HEK293 (cell line): Measurements from ENCODE around the gene FAM193A.

ENCODE experiments used
- CTCF ChIA-PET: fragments of 350-600 bp; formaldehyde crosslinking; extraction: SDS; loops from one replicate; lab custom pipeline; 2021; ENCODE audit warnings: antibody characterized with exemption; lab: Yijun Ruan, JAX
- POLR2A ChIA-PET: fragments of 300-600 bp; formaldehyde crosslinking; extraction: SDS; loops from one replicate; lab custom pipeline; 2020; ENCODE audit warnings: antibody characterized with exemption, inconsistent platforms; lab: Yijun Ruan, JAX
- H3K27ac ChIP-seq: fragments of 200-500 bp; sonication (Bioruptor generic); 2 replicates; pipeline ENCODE4 v1.5.1; 2014; ENCODE audit warnings: low read depth, low read length, control low read depth, inconsistent platforms; ENCODE audit errors: extremely low read depth
- H3K36me3 ChIP-seq, 2 experiments: fragments of 200-500 bp in 1 of 2; sonication (Bioruptor generic) in 1 of 2; 1 replicate in 1 of 2; 2 replicates in 1 of 2; pipeline ENCODE4 v1.5.1; 2014 to 2017; ENCODE audit warnings: inconsistent platforms in 2 of 2, low read length in 2 of 2; ENCODE audit not compliant: control insufficient read depth in 2 of 2, insufficient read depth in 1 of 2
- H3K4me1 ChIP-seq: fragments of 200-500 bp; sonication (Bioruptor generic); 2 replicates; pipeline ENCODE4 v1.5.1; 2014; ENCODE audit warnings: mild to moderate bottlenecking, low read length, inconsistent platforms; ENCODE audit not compliant: control insufficient read depth, insufficient read depth
- H3K4me3 ChIP-seq: 2 replicates; pipeline ENCODE4 v1.5.1; 2011; ENCODE audit warnings: low read depth, mild to moderate bottlenecking, control low read depth, low read length, moderate library complexity
- H3K9me3 ChIP-seq: fragments of 200-500 bp; sonication (Bioruptor generic); 2 replicates; pipeline ENCODE4 v1.5.1; 2014; ENCODE audit warnings: low read depth, low read length, inconsistent platforms; ENCODE audit not compliant: control insufficient read depth, insufficient read depth
- CTCF ChIP-seq: fragments of 450-650 bp; formaldehyde crosslinking; IDR thresholded peaks from 2 replicates; pipeline ENCODE4 v1.5.1; 2016; ENCODE audit warnings: missing biosample characterization, missing genetic modification characterization
- EGR2 ChIP-seq: fragments of 450-650 bp; formaldehyde crosslinking; IDR thresholded peaks from 2 replicates; pipeline ENCODE4 v1.5.1; 2016; ENCODE audit warnings: low read depth, missing biosample characterization, missing genetic modification characterization
- KLF8 ChIP-seq: fragments of 450-650 bp; formaldehyde crosslinking; IDR thresholded peaks from 2 replicates; pipeline ENCODE4 v1.5.1; 2016; ENCODE audit warnings: missing biosample characterization, missing genetic modification characterization
- MYNN ChIP-seq: fragments of 450-650 bp; formaldehyde crosslinking; IDR thresholded peaks from 2 replicates; pipeline ENCODE4 v1.5.1; 2016; ENCODE audit warnings: missing biosample characterization, missing genetic modification characterization, borderline replicate concordance
- PBX3 ChIP-seq: sonication (generic); formaldehyde crosslinking; IDR thresholded peaks from 2 replicates; pipeline ENCODE4 v1.8.1; 2022; ENCODE audit warnings: mild to moderate bottlenecking, moderate library complexity, missing genetic modification reagents
- PRDM1 ChIP-seq: fragments of 450-650 bp; formaldehyde crosslinking; IDR thresholded peaks from 2 replicates; pipeline ENCODE4; 2016; ENCODE audit warnings: missing biosample characterization, missing genetic modification characterization
- SCRT1 ChIP-seq: fragments of 450-650 bp; formaldehyde crosslinking; IDR thresholded peaks from 2 replicates; pipeline ENCODE4 v1.5.1; 2016; ENCODE audit warnings: missing biosample characterization, missing genetic modification characterization, borderline replicate concordance
- SETDB1 ChIP-seq: IDR thresholded peaks from one replicate; pipeline ENCODE4 v1.6.1; 2017; ENCODE audit warnings: mild to moderate bottlenecking, low read length, moderate library complexity, mixed read lengths; ENCODE audit not compliant: insufficient read length
- SP2 ChIP-seq: fragments of 450-650 bp; formaldehyde crosslinking; IDR thresholded peaks from 2 replicates; pipeline ENCODE4 v1.5.1; 2016; ENCODE audit warnings: missing biosample characterization, missing genetic modification characterization
- ZEB2 ChIP-seq: fragments of 450-650 bp; formaldehyde crosslinking; IDR thresholded peaks from 2 replicates; pipeline ENCODE4 v1.5.1; 2016; ENCODE audit warnings: missing biosample characterization, missing genetic modification characterization
- ZFP3 ChIP-seq: fragments of 450-650 bp; formaldehyde crosslinking; IDR thresholded peaks from 2 replicates; pipeline ENCODE4 v1.5.1; 2016; ENCODE audit warnings: low read depth, missing biosample characterization, missing genetic modification characterization
- ZFP37 ChIP-seq: fragments of 450-650 bp; formaldehyde crosslinking; IDR thresholded peaks from 2 replicates; pipeline ENCODE4 v1.5.1; 2016; ENCODE audit warnings: missing biosample characterization, missing genetic modification characterization
- ZFP41 ChIP-seq: fragments of 450-650 bp; formaldehyde crosslinking; IDR thresholded peaks from 2 replicates; pipeline ENCODE4 v1.5.1; 2016; ENCODE audit warnings: missing biosample characterization, missing genetic modification characterization, borderline replicate concordance
- ZNF132 ChIP-seq: fragments of 450-650 bp; formaldehyde crosslinking; IDR thresholded peaks from 2 replicates; pipeline ENCODE4 v1.5.1; 2017; ENCODE audit warnings: missing biosample characterization, missing genetic modification characterization, borderline replicate concordance
- ZNF175 ChIP-seq: fragments of 450-650 bp; formaldehyde crosslinking; IDR thresholded peaks from 2 replicates; pipeline ENCODE4 v1.5.1; 2016; ENCODE audit warnings: missing biosample characterization, missing genetic modification characterization
- ZNF221 ChIP-seq: fragments of 450-650 bp; formaldehyde crosslinking; IDR thresholded peaks from 2 replicates; pipeline ENCODE4 v1.5.1; 2017; ENCODE audit warnings: missing biosample characterization, missing genetic modification characterization, borderline replicate concordance
- ZNF501 ChIP-seq: fragments of 450-650 bp; formaldehyde crosslinking; IDR thresholded peaks from 2 replicates; pipeline ENCODE4 v1.5.1; 2016; ENCODE audit warnings: missing biosample characterization, missing genetic modification characterization
- ZNF558 ChIP-seq: fragments of 450-650 bp; formaldehyde crosslinking; IDR thresholded peaks from 2 replicates; pipeline ENCODE4 v1.5.1; 2016; ENCODE audit warnings: missing biosample characterization, missing genetic modification characterization
- ZNF626 ChIP-seq: fragments of 450-650 bp; sonication (Bioruptor Pico); formaldehyde crosslinking; IDR thresholded peaks from 2 replicates; pipeline ENCODE4 v1.5.1; 2018; ENCODE audit warnings: missing biosample characterization, missing genetic modification characterization, inconsistent platforms
- ZNF677 ChIP-seq: fragments of 450-650 bp; IDR thresholded peaks from 2 replicates; pipeline ENCODE4 v1.5.0; 2018; ENCODE audit warnings: missing biosample characterization, mild to moderate bottlenecking, missing genetic modification characterization, moderate library complexity
- ZNF707 ChIP-seq: fragments of 450-650 bp; formaldehyde crosslinking; IDR thresholded peaks from 2 replicates; pipeline ENCODE4 v1.5.1; 2016; ENCODE audit warnings: missing biosample characterization, missing genetic modification characterization
- ZNF776 ChIP-seq: fragments of 450-650 bp; formaldehyde crosslinking; IDR thresholded peaks from 2 replicates; pipeline ENCODE4 v1.5.0; 2017; ENCODE audit warnings: missing biosample characterization, missing genetic modification characterization, borderline replicate concordance
- ZNF792 ChIP-seq: fragments of 450-650 bp; formaldehyde crosslinking; IDR thresholded peaks from 2 replicates; pipeline ENCODE4 v1.5.1; 2016; ENCODE audit warnings: missing biosample characterization, missing genetic modification characterization
- ZSCAN18 ChIP-seq: fragments of 450-650 bp; formaldehyde crosslinking; IDR thresholded peaks from 2 replicates; pipeline ENCODE4 v1.5.1; 2016; ENCODE audit warnings: missing biosample characterization, missing genetic modification characterization
- TF ChIP-seq, protein P1 (sequence below): fragments of 450-650 bp; formaldehyde crosslinking; conservative IDR thresholded peaks from 2 replicates; pipeline ENCODE4 v1.5.1; 2016; ENCODE audit warnings: low read depth, missing biosample characterization, missing genetic modification characterization

Gene FAM193A

GRCh38 chr4:2691952-2692435 lies 155.5 kb downstream of the FAM193A start:
- no peak overlapping the region for H3K27ac ChIP-seq
- TF ChIP-seq EGR2 (tag by site-specific recombination) = no peak
- TF ChIP-seq PBX3 (CRISPR knock-in tag) = no peak
- TF ChIP-seq SCRT1 (tag by site-specific recombination) = no peak
- TF ChIP-seq ZNF501 (tag by site-specific recombination) = no peak
- no peak for TF ChIP-seq ZNF221
- TF ChIP-seq ZNF776 = no peak
- TF ChIP-seq ZEB2 (tag by site-specific recombination) = no peak
- no peak for TF ChIP-seq SP2 (tag by site-specific recombination)
- no peak for TF ChIP-seq ZNF792 (tag by site-specific recombination)
- no peak for TF ChIP-seq ZFP3 (tag by site-specific recombination)
- no peak for TF ChIP-seq ZNF132 (tag by site-specific recombination)
- TF ChIP-seq ZFP37 (tag by site-specific recombination) = no peak
- TF ChIP-seq ZNF626 (tag by site-specific recombination) = no peak
- no peak for TF ChIP-seq ZFP41 (tag by site-specific recombination)
- no peak for TF ChIP-seq SETDB1
- no peak overlapping the region for H3K4me3 ChIP-seq
- peaks cover 0 to 97% of the 10 kb centered on the region in 2 experiments; a peak in 2 of 3 replicates for H3K36me3 ChIP-seq
- no peaks in the 10 kb centered on the region for H3K4me1 ChIP-seq
- no peaks in the 10 kb centered on the region for H3K9me3 ChIP-seq
- POLR2A ChIA-PET = no interaction called here
- CTCF ChIA-PET = no interaction called here

DNA sequence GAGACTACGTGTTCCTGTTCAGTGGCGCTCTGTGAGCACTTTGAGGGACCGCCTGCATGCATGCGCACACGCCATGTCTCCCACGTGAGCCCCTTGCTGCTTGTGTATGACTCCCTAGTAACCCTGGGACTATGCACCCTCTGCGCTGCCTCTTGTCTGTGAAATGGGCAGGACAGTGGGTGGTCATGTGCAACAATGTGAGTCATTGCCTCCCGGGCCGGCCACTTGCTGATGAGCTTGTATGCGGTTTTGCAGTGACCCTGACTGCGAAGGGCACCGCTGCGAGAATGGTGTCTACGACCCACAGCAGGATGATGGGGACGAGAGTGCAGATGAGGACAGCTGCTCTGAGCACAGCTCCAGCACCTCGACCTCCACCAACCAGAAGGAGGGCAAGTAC lies 158.2 kb downstream of the FAM193A start:
- CTCF ChIA-PET = interaction anchor here (0.6 kb wide), 1 partner anchor 139 kb away, joined by 4 read pairs; no protein-coding TSS in a partner anchor
- TF ChIP-seq ZNF677 (tag by site-specific recombination) = no peak
- POLR2A ChIA-PET = no interaction called here
- no peak overlapping the region for H3K27ac ChIP-seq
- no peaks in the 10 kb centered on the region for H3K4me1 ChIP-seq
- no peak overlapping the region for H3K4me3 ChIP-seq
- peaks cover 0 to 97% of the 10 kb centered on the region in 2 experiments; a peak in 2 of 3 replicates for H3K36me3 ChIP-seq
- H3K9me3 ChIP-seq = no peaks in the 10 kb centered on the region

- H3K4me3 ChIP-seq = no peak overlapping the region
- ChIA-PET POLR2A (no interaction called here), CTCF (interaction anchor here (0.6 to 0.7 kb wide), 2 partner anchors 21 to 140 kb away, joined by 3 to 4 read pairs; no protein-coding TSS in a partner anchor)
- no peak overlapping the region for H3K27ac ChIP-seq
- H3K36me3 ChIP-seq = peaks cover 0 to 97% of the 10 kb centered on the region in 2 experiments; a peak in 2 of 3 replicates
- H3K4me1 ChIP-seq = no peaks in the 10 kb centered on the region
- H3K9me3 ChIP-seq = no peaks in the 10 kb centered on the region
- TF ChIP-seq ZNF558 (tag by site-specific recombination) = no peak
- no peak for TF ChIP-seq ZNF175 (tag by site-specific recombination)
- TF ChIP-seq MYNN (tag by site-specific recombination) = no peak
- no peak for TF ChIP-seq ZSCAN18 (tag by site-specific recombination)
- TF ChIP-seq KLF8 (tag by site-specific recombination) = no peak
- TF ChIP-seq, protein P1, sequence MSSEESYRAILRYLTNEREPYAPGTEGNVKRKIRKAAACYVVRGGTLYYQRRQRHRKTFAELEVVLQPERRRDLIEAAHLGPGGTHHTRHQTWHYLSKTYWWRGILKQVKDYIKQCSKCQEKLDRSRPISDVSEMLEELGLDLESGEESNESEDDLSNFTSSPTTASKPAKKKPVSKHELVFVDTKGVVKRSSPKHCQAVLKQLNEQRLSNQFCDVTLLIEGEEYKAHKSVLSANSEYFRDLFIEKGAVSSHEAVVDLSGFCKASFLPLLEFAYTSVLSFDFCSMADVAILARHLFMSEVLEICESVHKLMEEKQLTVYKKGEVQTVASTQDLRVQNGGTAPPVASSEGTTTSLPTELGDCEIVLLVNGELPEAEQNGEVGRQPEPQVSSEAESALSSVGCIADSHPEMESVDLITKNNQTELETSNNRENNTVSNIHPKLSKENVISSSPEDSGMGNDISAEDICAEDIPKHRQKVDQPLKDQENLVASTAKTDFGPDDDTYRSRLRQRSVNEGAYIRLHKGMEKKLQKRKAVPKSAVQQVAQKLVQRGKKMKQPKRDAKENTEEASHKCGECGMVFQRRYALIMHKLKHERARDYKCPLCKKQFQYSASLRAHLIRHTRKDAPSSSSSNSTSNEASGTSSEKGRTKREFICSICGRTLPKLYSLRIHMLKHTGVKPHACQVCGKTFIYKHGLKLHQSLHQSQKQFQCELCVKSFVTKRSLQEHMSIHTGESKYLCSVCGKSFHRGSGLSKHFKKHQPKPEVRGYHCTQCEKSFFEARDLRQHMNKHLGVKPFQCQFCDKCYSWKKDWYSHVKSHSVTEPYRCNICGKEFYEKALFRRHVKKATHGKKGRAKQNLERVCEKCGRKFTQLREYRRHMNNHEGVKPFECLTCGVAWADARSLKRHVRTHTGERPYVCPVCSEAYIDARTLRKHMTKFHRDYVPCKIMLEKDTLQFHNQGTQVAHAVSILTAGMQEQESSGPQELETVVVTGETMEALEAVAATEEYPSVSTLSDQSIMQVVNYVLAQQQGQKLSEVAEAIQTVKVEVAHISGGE (tag by site-specific recombination) = no peak
- TF ChIP-seq PRDM1 (tag by site-specific recombination) = no peak
- no peak for TF ChIP-seq CTCF
- no peak for TF ChIP-seq ZNF707 (tag by site-specific recombination)
Observed at GRCh38 chr4:2695346-2696060, 159.1 kb downstream of the FAM193A start.
